Neural cell (in vitro differentiated cells): ENCODE results near the gene HRH4. TPM values are rescaled to one million over a fixed set of nuclear protein-coding genes. Genes with fewer than 3 reads are reported as not detected.

ENCODE experiments used
- H2AFZ ChIP-seq: fragments of 200-600, 300-800 bp; sonication (generic), shearing (Covaris generic); 2 replicates; pipeline ENCODE4 v1.6.0; 2014; ENCODE audit warnings: low read depth, mild to moderate bottlenecking, antibody characterized with exemption, low read length, moderate library complexity
- H3F3A ChIP-seq: fragments of 200-600 bp; shearing (Covaris generic); 2 replicates; pipeline ENCODE4 v1.6.1; 2016; ENCODE audit warnings: mild to moderate bottlenecking, moderate library complexity, mixed read lengths, antibody characterized with exemption, low read length; ENCODE audit not compliant: insufficient read depth, poor library complexity, severe bottlenecking
- H3K27ac ChIP-seq: fragments of 200-600, 300-800 bp; sonication (generic), shearing (Covaris generic); 2 replicates; pipeline ENCODE4 v1.5.1; 2014; ENCODE audit warnings: mild to moderate bottlenecking, low read length, moderate library complexity
- H3K27me3 ChIP-seq: fragments of 300-800, 200-600 bp; sonication (generic), shearing (Covaris generic); 2 replicates; pipeline ENCODE4 v1.6.0; 2014; ENCODE audit warnings: mild to moderate bottlenecking, low read depth, low read length, moderate library complexity; ENCODE audit not compliant: insufficient read depth
- H3K36me3 ChIP-seq: fragments of 300-800, 200-600 bp; sonication (generic), shearing (Covaris generic); 2 replicates; pipeline ENCODE4 v1.5.1; 2014; ENCODE audit warnings: mild to moderate bottlenecking, antibody characterized with exemption, low read length, moderate library complexity; ENCODE audit not compliant: insufficient read depth
- H3K4me2 ChIP-seq: fragments of 300-800, 200-600 bp; sonication (generic), shearing (Covaris generic); 2 replicates; pipeline ENCODE4 v1.6.0; 2014; ENCODE audit warnings: mild to moderate bottlenecking, low read length
- H3K4me3 ChIP-seq: fragments of 300-800, 200-600 bp; sonication (generic), shearing (Covaris generic); 2 replicates; pipeline ENCODE4 v1.5.1; 2014; ENCODE audit warnings: mild to moderate bottlenecking, low read length, moderate library complexity
- H3K79me2 ChIP-seq: fragments of 200-600 bp; shearing (Covaris generic); replicated peaks from 2 replicates; pipeline ENCODE4 v1.6.0; 2014; ENCODE audit warnings: mild to moderate bottlenecking, low read length, moderate library complexity; ENCODE audit not compliant: insufficient read depth
- H3K9ac ChIP-seq: fragments of 300-800, 200-600 bp; sonication (generic), shearing (Covaris generic); 2 replicates; pipeline ENCODE4 v1.6.1; 2016; ENCODE audit warnings: mild to moderate bottlenecking, low read length, mixed read lengths
- H3K9me2 ChIP-seq: fragments of 200-600 bp; shearing (Covaris generic); 2 replicates; pipeline ENCODE4 v1.6.1; 2016; ENCODE audit warnings: mild to moderate bottlenecking, low read length, mixed read lengths; ENCODE audit not compliant: insufficient read depth
- H3K9me3 ChIP-seq: fragments of 200-600, 300-800 bp; sonication (generic), shearing (Covaris generic); 2 replicates; pipeline ENCODE4 v1.6.1; 2016; ENCODE audit warnings: mild to moderate bottlenecking, mixed run types, low read length, moderate library complexity, mixed read lengths
- H4K20me1 ChIP-seq: fragments of 200-600 bp; shearing (Covaris generic); 2 replicates; pipeline ENCODE4 v1.6.1; 2016; ENCODE audit warnings: mild to moderate bottlenecking, mixed run types; ENCODE audit not compliant: insufficient read depth
- CTCF ChIP-seq: fragments of 450-650 bp; IDR thresholded peaks from 2 replicates; pipeline ENCODE4 v1.5.1; 2014; ENCODE audit warnings: antibody characterized with exemption, mild to moderate bottlenecking, moderate library complexity; ENCODE audit not compliant: poor library complexity, severe bottlenecking
- EP300 ChIP-seq: fragments of 450-650 bp; conservative IDR thresholded peaks from 2 replicates; pipeline ENCODE4 v1.6.1; 2014; ENCODE audit warnings: antibody characterized with exemption, mild to moderate bottlenecking, moderate library complexity; ENCODE audit not compliant: poor library complexity, severe bottlenecking
- EZH2 ChIP-seq: fragments of 200-600, 300-800 bp; shearing (Covaris generic), sonication (generic); IDR thresholded peaks from 2 replicates; pipeline ENCODE4 v1.6.1; 2014; ENCODE audit warnings: antibody characterized with exemption, low read length, borderline replicate concordance, mild to moderate bottlenecking; ENCODE audit not compliant: insufficient read depth, poor library complexity, severe bottlenecking
- MXI1 ChIP-seq: fragments of 450-650 bp; conservative IDR thresholded peaks from 2 replicates; pipeline ENCODE4 v1.6.1; 2014; ENCODE audit warnings: antibody characterized with exemption, mild to moderate bottlenecking; ENCODE audit not compliant: poor library complexity, severe bottlenecking
- RAD21 ChIP-seq: fragments of 450-650 bp; conservative IDR thresholded peaks from 2 replicates; pipeline ENCODE4 v1.6.1; 2014; ENCODE audit warnings: antibody characterized with exemption, mild to moderate bottlenecking, moderate library complexity
- SMC3 ChIP-seq: fragments of 450-650 bp; conservative IDR thresholded peaks from 2 replicates; pipeline ENCODE4 v1.6.1; 2014; ENCODE audit warnings: antibody characterized with exemption, mild to moderate bottlenecking, moderate library complexity; ENCODE audit not compliant: poor library complexity
- TAF1 ChIP-seq: IDR thresholded peaks from 2 replicates; pipeline ENCODE4 v1.6.1; 2012; ENCODE audit warnings: low read depth
- polyA plus RNA-seq: library from polyadenylated mRNA; depleted of rRNA; stranded (reverse); fragments of >200 nt; gene quantifications from 2 replicates; pipeline ENCODE4 v1.2.3, GENCODE V29; 2014
- TF ChIP-seq, protein P1 (sequence below): IDR thresholded peaks from 2 replicates; pipeline ENCODE4 v1.6.1; 2012; ENCODE audit warnings: borderline replicate concordance

HRH4 gene
- polyA plus RNA-seq, 1 donor from 2014 or later, result not detected

DNA sequence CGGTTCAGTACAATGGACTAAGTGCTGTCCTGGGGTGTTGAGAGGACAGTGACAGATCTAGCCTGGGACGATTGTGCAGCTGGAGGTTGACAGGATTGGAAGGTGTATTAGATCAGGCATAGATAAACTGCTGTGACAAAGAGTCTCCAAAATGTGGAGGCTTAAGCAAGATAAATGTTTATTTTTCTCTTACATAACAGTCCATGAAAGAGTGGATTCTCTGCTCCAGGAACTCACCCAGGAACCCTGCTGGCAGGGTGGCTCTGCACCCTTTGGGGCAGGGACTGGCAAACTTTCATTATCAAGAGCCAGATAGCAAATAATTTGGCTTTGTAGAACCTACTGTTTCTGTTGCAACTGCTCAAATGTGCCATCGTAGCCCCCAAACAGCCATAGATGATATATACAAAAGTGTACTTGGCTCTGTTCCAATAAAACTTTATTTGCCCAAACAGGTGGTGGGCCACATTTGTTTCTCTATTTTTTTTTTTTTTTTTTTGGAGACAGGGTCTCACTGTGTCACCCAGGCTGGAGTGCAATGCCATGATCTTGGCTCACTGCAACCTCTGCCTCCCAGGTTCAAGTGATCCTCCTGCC, 9.7 kb downstream of the HRH4 start:
- Histone ChIP-seq H4K20me1 (no peaks in the 10 kb centered on the region), H3K27ac (no peak overlapping the region), H3K9me2 (no peaks in the 10 kb centered on the region), H3K9ac (no peak overlapping the region), H3K9me3 (no peaks in the 10 kb centered on the region), H3F3A (no peaks in the 10 kb centered on the region), H2AFZ (no peak overlapping the region), H3K4me3 (no peak overlapping the region), H3K79me2 (no peaks in the 10 kb centered on the region), H3K27me3 (no peaks in the 10 kb centered on the region), H3K4me2 (no peak overlapping the region), H3K36me3 (no peaks in the 10 kb centered on the region)
- no peak for TF ChIP-seq SMC3
- TF ChIP-seq RAD21, result no peak
- no peak for TF ChIP-seq CTCF
- no peak for TF ChIP-seq MXI1

GRCh38 chr18:24470805-24471204, 10.4 kb downstream of the HRH4 start:
- Histone ChIP-seq H3K27me3 (no peaks in the 10 kb centered on the region), H3K9me2 (no peaks in the 10 kb centered on the region), H3K27ac (no peak overlapping the region), H4K20me1 (no peaks in the 10 kb centered on the region), H3K4me3 (no peak overlapping the region), H3K79me2 (no peaks in the 10 kb centered on the region), H3K36me3 (no peaks in the 10 kb centered on the region), H3K4me2 (no peak overlapping the region), H3K9me3 (no peaks in the 10 kb centered on the region), H3K9ac (no peak overlapping the region), H2AFZ (no peak overlapping the region), H3F3A (no peaks in the 10 kb centered on the region)
- TF ChIP-seq CTCF (no peak), TAF1 (no peak), RAD21 (no peak), SMC3 (no peak), EP300 (no peak), EZH2 (no peak), MXI1 (no peak)
- TF ChIP-seq, protein P1, sequence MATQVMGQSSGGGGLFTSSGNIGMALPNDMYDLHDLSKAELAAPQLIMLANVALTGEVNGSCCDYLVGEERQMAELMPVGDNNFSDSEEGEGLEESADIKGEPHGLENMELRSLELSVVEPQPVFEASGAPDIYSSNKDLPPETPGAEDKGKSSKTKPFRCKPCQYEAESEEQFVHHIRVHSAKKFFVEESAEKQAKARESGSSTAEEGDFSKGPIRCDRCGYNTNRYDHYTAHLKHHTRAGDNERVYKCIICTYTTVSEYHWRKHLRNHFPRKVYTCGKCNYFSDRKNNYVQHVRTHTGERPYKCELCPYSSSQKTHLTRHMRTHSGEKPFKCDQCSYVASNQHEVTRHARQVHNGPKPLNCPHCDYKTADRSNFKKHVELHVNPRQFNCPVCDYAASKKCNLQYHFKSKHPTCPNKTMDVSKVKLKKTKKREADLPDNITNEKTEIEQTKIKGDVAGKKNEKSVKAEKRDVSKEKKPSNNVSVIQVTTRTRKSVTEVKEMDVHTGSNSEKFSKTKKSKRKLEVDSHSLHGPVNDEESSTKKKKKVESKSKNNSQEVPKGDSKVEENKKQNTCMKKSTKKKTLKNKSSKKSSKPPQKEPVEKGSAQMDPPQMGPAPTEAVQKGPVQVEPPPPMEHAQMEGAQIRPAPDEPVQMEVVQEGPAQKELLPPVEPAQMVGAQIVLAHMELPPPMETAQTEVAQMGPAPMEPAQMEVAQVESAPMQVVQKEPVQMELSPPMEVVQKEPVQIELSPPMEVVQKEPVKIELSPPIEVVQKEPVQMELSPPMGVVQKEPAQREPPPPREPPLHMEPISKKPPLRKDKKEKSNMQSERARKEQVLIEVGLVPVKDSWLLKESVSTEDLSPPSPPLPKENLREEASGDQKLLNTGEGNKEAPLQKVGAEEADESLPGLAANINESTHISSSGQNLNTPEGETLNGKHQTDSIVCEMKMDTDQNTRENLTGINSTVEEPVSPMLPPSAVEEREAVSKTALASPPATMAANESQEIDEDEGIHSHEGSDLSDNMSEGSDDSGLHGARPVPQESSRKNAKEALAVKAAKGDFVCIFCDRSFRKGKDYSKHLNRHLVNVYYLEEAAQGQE, result no peak
